Right lobe of liver (tissue), 4 donors: Measurements from ENCODE around the gene KLHDC10.

Source experiments
- POLR2A ChIP-seq: fragments of 450-650 bp; IDR thresholded peaks from one replicate; pipeline ENCODE4 v1.6.1; 2017; ENCODE audit warnings: antibody characterized with exemption, mild to moderate bottlenecking
- TF ChIP-seq, protein P1 (sequence below), 4 donors: fragments of 200-600 bp in 3 of 4; fragments of 450-650 bp in 1 of 4; IDR thresholded peaks; one replicate each; pipeline versions ENCODE4 v1.5.1 to v1.8.0; 2016 to 2022; ENCODE audit warnings: antibody characterized with exemption in 4 of 4, mild to moderate bottlenecking in 2 of 4
- donor health status: DM: no; HTN: no; CAD: no.
- donor health status: DM: no; HTN: no; CAD: no.
- donor health status: DM: no; HTN: yes; CAD: no.

GRCh38 chr7:130140551-130141160, 70.3 kb downstream of the KLHDC10 start:
- TF ChIP-seq, protein P1, sequence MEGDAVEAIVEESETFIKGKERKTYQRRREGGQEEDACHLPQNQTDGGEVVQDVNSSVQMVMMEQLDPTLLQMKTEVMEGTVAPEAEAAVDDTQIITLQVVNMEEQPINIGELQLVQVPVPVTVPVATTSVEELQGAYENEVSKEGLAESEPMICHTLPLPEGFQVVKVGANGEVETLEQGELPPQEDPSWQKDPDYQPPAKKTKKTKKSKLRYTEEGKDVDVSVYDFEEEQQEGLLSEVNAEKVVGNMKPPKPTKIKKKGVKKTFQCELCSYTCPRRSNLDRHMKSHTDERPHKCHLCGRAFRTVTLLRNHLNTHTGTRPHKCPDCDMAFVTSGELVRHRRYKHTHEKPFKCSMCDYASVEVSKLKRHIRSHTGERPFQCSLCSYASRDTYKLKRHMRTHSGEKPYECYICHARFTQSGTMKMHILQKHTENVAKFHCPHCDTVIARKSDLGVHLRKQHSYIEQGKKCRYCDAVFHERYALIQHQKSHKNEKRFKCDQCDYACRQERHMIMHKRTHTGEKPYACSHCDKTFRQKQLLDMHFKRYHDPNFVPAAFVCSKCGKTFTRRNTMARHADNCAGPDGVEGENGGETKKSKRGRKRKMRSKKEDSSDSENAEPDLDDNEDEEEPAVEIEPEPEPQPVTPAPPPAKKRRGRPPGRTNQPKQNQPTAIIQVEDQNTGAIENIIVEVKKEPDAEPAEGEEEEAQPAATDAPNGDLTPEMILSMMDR (IDR thresholded peaks at IDR 0.05): no peak
- TF ChIP-seq POLR2A: no peak
